Esophagus squamous epithelium (tissue), 5 donors: ENCODE measurements around the gene HPCAL4. TPM values are rescaled to one million over a fixed set of nuclear protein-coding genes. Genes with fewer than 3 reads are reported as not detected.
A peak's percentile ranks its signal among the peaks of the same experiment; 100 is the strongest.

Experiments used
- DNase-seq: peaks from one replicate; lab custom pipeline; 2025; lab: John Stamatoyannopoulos, UW
- H3K27ac ChIP-seq, 4 donors: fragments of 200-600 bp; sonication (generic); one replicate each; pipeline ENCODE4 v1.5.1; 2016 to 2019; ENCODE audit warnings: mild to moderate bottlenecking in 1 of 4
- H3K27me3 ChIP-seq, 4 donors: fragments of 200-600 bp; sonication (generic); 1 replicate in 3 of 4; 2 replicates in 1 of 4; pipeline versions ENCODE4 v1.5.1 to v1.6.0; 2017 to 2021; ENCODE audit warnings: antibody characterized with exemption in 1 of 4
- H3K36me3 ChIP-seq, 3 donors: fragments of 200-600 bp; sonication (generic); one replicate each; pipeline ENCODE4 v1.5.1; 2016 to 2019
- H3K4me1 ChIP-seq, 3 donors: fragments of 200-600 bp; sonication (generic); one replicate each; pipeline ENCODE4 v1.5.1; 2017 to 2019
- H3K4me3 ChIP-seq, 4 donors: fragments of 200-600 bp; sonication (generic); 1 replicate in 3 of 4; 2 replicates in 1 of 4; pipeline ENCODE4 v1.5.1; 2016 to 2019; ENCODE audit warnings: mild to moderate bottlenecking in 2 of 4, moderate library complexity in 1 of 4
- H3K9me3 ChIP-seq, 3 donors: fragments of 200-600 bp; sonication (generic); one replicate each; pipeline ENCODE4 v1.5.1; 2016 to 2019
- CTCF ChIP-seq, 6 experiments: fragments of 450-650 bp in 4 of 6; fragments of 200-600 bp in 2 of 6; sonication (generic) in 2 of 6; IDR thresholded peaks; one replicate each; pipeline ENCODE4 v1.5.1; 2016 to 2019; ENCODE audit warnings: antibody characterized with exemption in 6 of 6, mild to moderate bottlenecking in 4 of 6, moderate library complexity in 4 of 6
- POLR2A ChIP-seq, 4 donors: fragments of 450-650 bp; IDR thresholded peaks; one replicate each; pipeline ENCODE4 v1.6.1; 2017; ENCODE audit warnings: antibody characterized with exemption in 4 of 4, mild to moderate bottlenecking in 4 of 4, moderate library complexity in 3 of 4
- WGBS, 2 donors: methylation state at CpG; one replicate each; pipeline ENCODE4 v1.1.5; 2018; 5-methylcytosine and 5-hydroxymethylcytosine counted together
- intact Hi-C: fragments of 100-400 bp; cut with DNase I; formaldehyde crosslinking; loops from one replicate; pipeline ENCODE4 v1.15.0; 2022
- total RNA-seq, 4 donors: library from RNA; depleted of rRNA; stranded (reverse); fragments of >200 nt; gene quantifications; one replicate each; pipeline ENCODE4 v1.1.0, GENCODE V29; 2016
- donor health status: DM: yes; HTN: yes; CAD: no.

Gene HPCAL4
- total RNA-seq, 4 donors from 2014 or later = 0.19 to 0.41 TPM; not detected in 2

- H3K4me3 ChIP-seq = no peak overlapping the region
- peaks cover 5 to 55% (median 8%) of the 10 kb centered on the region in 4 donors for H3K27me3 ChIP-seq
- H3K36me3 ChIP-seq = no peaks in the 10 kb centered on the region
- intact Hi-C loops = no loop called here
- H3K9me3 ChIP-seq = no peaks in the 10 kb centered on the region
- peaks cover 8 to 13% (median 8%) of the 10 kb centered on the region in 3 donors for H3K4me1 ChIP-seq
- 52 to 70% methylated on average over 3 of the region's 3 CpGs for WGBS, 2 donors
- H3K27ac ChIP-seq = no peak overlapping the region
- no peak for DNase-seq
- TF ChIP-seq POLR2A (IDR thresholded peaks at IDR 0.05) (no peak), CTCF (IDR thresholded peaks at IDR 0.05) (no peak)
These were observed 24.5 kb downstream of the HPCAL4 start for GRCh38 chr1:39666772-39667171.

GRCh38 chr1:39663559-39663958 lies 27.7 kb downstream of the HPCAL4 start:
- Histone ChIP-seq H3K27me3 (peaks cover 0 to 23% (median 0%) of the 10 kb centered on the region in 4 donors), H3K27ac (no peak overlapping the region), H3K4me3 (no peak overlapping the region), H3K36me3 (no peaks in the 10 kb centered on the region), H3K9me3 (no peaks in the 10 kb centered on the region), H3K4me1 (no peaks in the 10 kb centered on the region)
- intact Hi-C loops = no loop called here
- 82 to 88% methylated on average over 4 to 6 of the region's 8 CpGs for WGBS, 2 donors
- DNase-seq = no peak
- TF ChIP-seq POLR2A (IDR thresholded peaks at IDR 0.05) = no peak
- TF ChIP-seq CTCF (IDR thresholded peaks at IDR 0.05) = no peak

GRCh38 chr1:39662861-39663260 lies 28.4 kb downstream of the HPCAL4 start:
- 73 to 93% methylated on average over 1 of the region's 1 CpG for WGBS, 2 donors
- no peak for TF ChIP-seq CTCF (IDR thresholded peaks at IDR 0.05)
- TF ChIP-seq POLR2A (IDR thresholded peaks at IDR 0.05) = no peak
- Histone ChIP-seq H3K27me3 (peaks cover 0 to 16% (median 0%) of the 10 kb centered on the region in 4 donors), H3K4me3 (no peak overlapping the region), H3K9me3 (no peaks in the 10 kb centered on the region), H3K27ac (no peak overlapping the region), H3K36me3 (no peaks in the 10 kb centered on the region), H3K4me1 (peaks cover 0 to 5% (median 0%) of the 10 kb centered on the region in 3 donors)
- intact Hi-C loops = no loop called here
- DNase-seq = no peak

- Histone ChIP-seq H3K27ac (no peak overlapping the region), H3K4me3 (no peak overlapping the region), H3K4me1 (peaks cover 0 to 6% (median 0%) of the 10 kb centered on the region in 3 donors), H3K9me3 (no peaks in the 10 kb centered on the region), H3K27me3 (peaks cover 0 to 3% (median 0%) of the 10 kb centered on the region in 4 donors), H3K36me3 (no peaks in the 10 kb centered on the region)
- intact Hi-C loops = no loop called here
- no peak for DNase-seq
- 57 to 100% methylated on average over 1 to 2 of the region's 5 CpGs for WGBS, 2 donors
- no peak for TF ChIP-seq POLR2A (IDR thresholded peaks at IDR 0.05)
- TF ChIP-seq CTCF (IDR thresholded peaks at IDR 0.05) = no peak
These were observed 31.7 kb downstream of the HPCAL4 start for GRCh38 chr1:39659538-39659937.

GRCh38 chr1:39659110-39659509 lies 32.1 kb downstream of the HPCAL4 start:
- H3K4me3 ChIP-seq = no peak overlapping the region
- H3K9me3 ChIP-seq = no peaks in the 10 kb centered on the region
- no peaks in the 10 kb centered on the region for H3K36me3 ChIP-seq
- intact Hi-C loops = no loop called here
- DNase-seq = no peak
- 93% methylated on average over 4 to 12 of the region's 12 CpGs for WGBS, 2 donors
- peaks cover 0 to 7% (median 0%) of the 10 kb centered on the region in 4 donors for H3K27me3 ChIP-seq
- TF ChIP-seq CTCF (IDR thresholded peaks at IDR 0.05) (no peak), POLR2A (IDR thresholded peaks at IDR 0.05) (no peak)
- peak overlapping the region in 1 of 4 donors; percentile 29 for H3K27ac ChIP-seq
- H3K4me1 ChIP-seq = peaks cover 0 to 6% (median 0%) of the 10 kb centered on the region in 3 donors
